Kidney (tissue), 14 donors: ENCODE measurements around the gene CASP5. TPM values are rescaled to one million over a fixed set of nuclear protein-coding genes. Genes with fewer than 3 reads are reported as not detected.

Experiments
- DNase-seq, 5 donors: peaks; one replicate each; pipeline ENCODE4 v3.0.0-alpha.2; 2013 to 2020
- FAIRE-seq: peaks from 2 replicates; lab custom pipeline; 2012; peaks lifted over from hg19 to GRCh38; lab: Jason Lieb, UNC
- H3K27ac ChIP-seq, 2 donors: one replicate each; pipeline ENCODE4 v1.7.0; 2013; ENCODE audit warnings: low read depth in 2 of 2, low read length in 2 of 2, inconsistent platforms in 1 of 2
- H3K27me3 ChIP-seq: one replicate; pipeline ENCODE4 v1.7.1; 2013; ENCODE audit warnings: low read length, inconsistent platforms; ENCODE audit not compliant: control insufficient read depth, insufficient read depth
- H3K36me3 ChIP-seq, 3 donors: one replicate each; pipeline versions ENCODE4 v1.7.0 to v1.7.1; 2013; ENCODE audit warnings: low read length in 3 of 3, control low read depth in 1 of 3, inconsistent platforms in 1 of 3; ENCODE audit not compliant: insufficient read depth in 3 of 3, control insufficient read depth in 2 of 3
- H3K4me1 ChIP-seq, 3 donors: one replicate each; pipeline versions ENCODE4 v1.7.0 to v1.7.1; 2013; ENCODE audit warnings: low read length in 3 of 3, inconsistent platforms in 1 of 3, low read depth in 1 of 3; ENCODE audit not compliant: control insufficient read depth in 2 of 3, insufficient read depth in 2 of 3
- H3K4me3 ChIP-seq, 3 donors: one replicate each; pipeline versions ENCODE4 v1.7.0 to v1.8.1; 2013; ENCODE audit warnings: low read length in 3 of 3, control low read depth in 1 of 3, inconsistent platforms in 1 of 3
- H3K9ac ChIP-seq, 3 donors: one replicate each; pipeline versions ENCODE4 v1.7.0 to v1.7.1; 2013; ENCODE audit warnings: low read length in 3 of 3, control low read depth in 1 of 3, inconsistent platforms in 1 of 3
- H3K9me3 ChIP-seq, 3 donors: one replicate each; pipeline versions ENCODE4 v1.7.0 to v1.7.1; 2013; ENCODE audit warnings: low read length in 3 of 3, control low read depth in 1 of 3, inconsistent platforms in 1 of 3; ENCODE audit not compliant: control insufficient read depth in 2 of 3, insufficient read depth in 1 of 3
- CTCF ChIP-seq: IDR thresholded peaks from 3 replicates; pipeline ENCODE4 v1.5.1; 2012; ENCODE audit warnings: mild to moderate bottlenecking, moderate library complexity, borderline replicate concordance; ENCODE audit not compliant: insufficient read depth; ENCODE audit errors: extremely low read depth
- intact Hi-C: fragments of 100-400 bp; cut with DNase I; formaldehyde crosslinking; loops from one replicate; pipeline ENCODE4 v1.11.1; 2022
- polyA plus RNA-seq: library from polyadenylated mRNA; stranded (reverse); fragments of 350-450 nt; fragmentation: Illumina TruSeq; extraction: RNeasy Lipid Tissue Mini Kit (QIAGEN cat#74804); gene quantifications from one replicate; pipeline ENCODE4 v1.2.3, GENCODE V29; 2014; ENCODE audit warnings: low read depth, low replicate concordance; ENCODE audit not compliant: insufficient read depth
- total RNA-seq: library from RNA; stranded (reverse); fragmentation: NEBNext Ultra II Directional; extraction: Animal tissue kit (Norgen Biotek cat#: 25700); gene quantifications from one replicate; pipeline ENCODE4 v1.2.1, GENCODE V29; 2021
- donor health status: control.
- donor health status: control.
- donor health status: control.
- donor health status: control.
- donor health status: control.
- donor health status: DM: yes; HTN: yes; CAD: no.
- donor health status: Normal renal cell carcinoma (clear cell type).

Gene CASP5
- total and polyA plus RNA-seq, 2 donors from 2014 or later = 0.91 TPM; not detected in 1

- H3K4me3 ChIP-seq = no peak overlapping the region
- no peak for TF ChIP-seq CTCF
- H3K4me1 ChIP-seq = peaks cover 0 to 5% (median 3%) of the 10 kb centered on the region in 3 donors
- no peak overlapping the region for H3K27ac ChIP-seq
- intact Hi-C loops = no loop called here
- DNase-seq (no peak), FAIRE-seq (no peak)
- H3K36me3 ChIP-seq = no peaks in the 10 kb centered on the region
- H3K27me3 ChIP-seq = no peaks in the 10 kb centered on the region
- H3K9ac ChIP-seq = no peak overlapping the region
- no peaks in the 10 kb centered on the region for H3K9me3 ChIP-seq
Measured at GRCh38 chr11:104970756-104971155, 52.2 kb downstream of the CASP5 start.

- peak in 3 of 5 donors; percentile 2 to 54 (median 12) for DNase-seq
- Histone ChIP-seq H3K27me3 (no peaks in the 10 kb centered on the region), H3K36me3 (no peaks in the 10 kb centered on the region), H3K9me3 (no peaks in the 10 kb centered on the region), H3K27ac (peak overlapping the region; percentile 79 to 93), H3K4me3 (peak overlapping the region; percentile 70 to 93 (median 73)), H3K9ac (peak overlapping the region in 2 of 3 donors; percentile 68 to 72), H3K4me1 (peaks cover 0 to 5% (median 3%) of the 10 kb centered on the region in 3 donors)
- intact Hi-C loops = no loop called here
- FAIRE-seq = no peak
- TF ChIP-seq CTCF = no peak
Measured at GRCh38 chr11:104968856-104969776, 53.9 kb downstream of the CASP5 start.

- Histone ChIP-seq H3K4me1 (peaks cover 0 to 5% (median 3%) of the 10 kb centered on the region in 3 donors), H3K27me3 (no peaks in the 10 kb centered on the region), H3K9me3 (no peaks in the 10 kb centered on the region), H3K9ac (peak within 1 kb of the TSS; percentile 37 to 72 (median 68)), H3K4me3 (peak within 1 kb of the TSS; percentile 70 to 93 (median 73)), H3K36me3 (peaks cover 0 to 3% (median 0%) of the 10 kb centered on the region in 3 donors), H3K27ac (peak within 1 kb of the TSS; percentile 79 to 93)
- intact Hi-C loops = no loop called here
- TF ChIP-seq CTCF = no peak
- DNase-seq = peak in 2 of 5 donors; percentile 32 to 50
- FAIRE-seq = peak; percentile 30
Measured at GRCh38 chr11:104968355-104968855, 54.6 kb downstream of the CASP5 start, which contains the start of gene CASP4. CASP4 (minus strand) TSS chr11:104968574; CDS start chr11:104968525, 49 bp downstream.
